ENCODE results near the gene GABRR2. TPM values are rescaled to one million over a fixed set of nuclear protein-coding genes. Genes with fewer than 3 reads are reported as not detected.

Gene GABRR2
- total RNA-seq, 2 donors from 2014 or later: 2.0 TPM; not detected in 1

- Histone ChIP-seq H3K27me3 (replicated peaks; ENCODE audit: insufficient read depth) (no peaks in the 10 kb centered on the region), H3K4me1 (ENCODE audit: control insufficient read depth in 1 of 2, low read depth in 2 of 2) (peaks cover 0 to under 1% of the 10 kb centered on the region in 2 donors), H3K9me3 (no peaks in the 10 kb centered on the region), H3K27ac (no peak overlapping the region), H3K4me3 (no peak overlapping the region), H3K36me3 (peaks cover 13% of the 10 kb centered on the region)
- ATAC-seq (ENCODE audit: insufficient number of reproducible peaks, low FRiP score, low read depth) (no peak), DNase-seq (ENCODE audit: low spot score) (no peak)
- TF ChIP-seq CTCF (IDR thresholded peaks at IDR 0.05): no peak
These were observed 13.9 kb upstream of the GABRR2 start for GRCh38 chr6:89328976-89329375.

- Histone ChIP-seq H3K27me3 (replicated peaks; ENCODE audit: insufficient read depth) (no peaks in the 10 kb centered on the region), H3K9me3 (peaks cover 3% of the 10 kb centered on the region), H3K36me3 (peaks cover 9% of the 10 kb centered on the region), H3K4me3 (no peak overlapping the region), H3K4me1 (ENCODE audit: control insufficient read depth in 1 of 2, low read depth in 2 of 2) (peaks cover 0 to 3% of the 10 kb centered on the region in 2 donors), H3K27ac (no peak overlapping the region)
- no peak for TF ChIP-seq CTCF (IDR thresholded peaks at IDR 0.05)
- no peak for ATAC-seq (ENCODE audit: insufficient number of reproducible peaks, low FRiP score, low read depth)
- no peak for DNase-seq (ENCODE audit: low spot score)
These were observed 9.2 kb upstream of the GABRR2 start for GRCh38 chr6:89324304-89324703.

- no peak for TF ChIP-seq CTCF (IDR thresholded peaks at IDR 0.05)
- ATAC-seq (ENCODE audit: insufficient number of reproducible peaks, low FRiP score, low read depth) (no peak), DNase-seq (ENCODE audit: low spot score) (no peak)
- Histone ChIP-seq H3K36me3 (peaks cover 4% of the 10 kb centered on the region), H3K27me3 (replicated peaks; ENCODE audit: insufficient read depth) (no peaks in the 10 kb centered on the region), H3K4me3 (no peak overlapping the region), H3K4me1 (ENCODE audit: control insufficient read depth in 1 of 2, low read depth in 2 of 2) (peaks cover 0 to 3% of the 10 kb centered on the region in 2 donors), H3K9me3 (peaks cover 3% of the 10 kb centered on the region), H3K27ac (no peak overlapping the region)
These were observed 8.4 kb upstream of the GABRR2 start for GRCh38 chr6:89323511-89323971.

GRCh38 chr6:89321131-89321970, 6.3 kb upstream of the GABRR2 start:
- H3K4me3 ChIP-seq: no peak overlapping the region
- H3K27ac ChIP-seq: no peak overlapping the region
- ATAC-seq (ENCODE audit: insufficient number of reproducible peaks, low FRiP score, low read depth): no peak
- peaks cover 0 to 3% of the 10 kb centered on the region in 2 donors for H3K4me1 ChIP-seq (ENCODE audit: control insufficient read depth in 1 of 2, low read depth in 2 of 2)
- DNase-seq (ENCODE audit: low spot score): no peak
- no peaks in the 10 kb centered on the region for H3K27me3 ChIP-seq (replicated peaks; ENCODE audit: insufficient read depth)
- no peaks in the 10 kb centered on the region for H3K36me3 ChIP-seq
- TF ChIP-seq CTCF (IDR thresholded peaks at IDR 0.05): no peak
- peaks cover 3% of the 10 kb centered on the region for H3K9me3 ChIP-seq

- H3K27me3 ChIP-seq (replicated peaks; ENCODE audit: insufficient read depth): no peaks in the 10 kb centered on the region
- peaks cover 3% of the 10 kb centered on the region for H3K9me3 ChIP-seq
- ATAC-seq (ENCODE audit: insufficient number of reproducible peaks, low FRiP score, low read depth): no peak
- H3K27ac ChIP-seq: no peak overlapping the region
- no peaks in the 10 kb centered on the region for H3K36me3 ChIP-seq
- TF ChIP-seq CTCF (IDR thresholded peaks at IDR 0.05): no peak
- peaks cover 0 to 3% of the 10 kb centered on the region in 2 donors for H3K4me1 ChIP-seq (ENCODE audit: control insufficient read depth in 1 of 2, low read depth in 2 of 2)
- H3K4me3 ChIP-seq: no peak overlapping the region
- DNase-seq (ENCODE audit: low spot score): no peak
These were observed 5.0 kb upstream of the GABRR2 start for GRCh38 chr6:89320012-89320559.

Data from thoracic aorta (tissue), 2 donors.